A204.1 (cell line): Measurements from ENCODE around the gene LAMB4.
A peak's percentile ranks its signal among the peaks of the same experiment; 100 is the strongest.

Experiments
- FAIRE-seq: peaks from 2 replicates; lab custom pipeline; 2012; peaks lifted over from hg19 to GRCh38; lab: Jason Lieb, UNC

The LAMB4 gene

GRCh38 chr7:108130261-108130660 lies at the start of gene LAMB4:
Gene LAMB4, minus strand, starts transcription at chr7:108130361. Its CDS starts 7,197 bp downstream, at chr7:108123164.
- FAIRE-seq = no peak

GRCh38 chr7:108178398-108178797 lies 48.2 kb upstream of the LAMB4 start:
- FAIRE-seq = no peak

DNA sequence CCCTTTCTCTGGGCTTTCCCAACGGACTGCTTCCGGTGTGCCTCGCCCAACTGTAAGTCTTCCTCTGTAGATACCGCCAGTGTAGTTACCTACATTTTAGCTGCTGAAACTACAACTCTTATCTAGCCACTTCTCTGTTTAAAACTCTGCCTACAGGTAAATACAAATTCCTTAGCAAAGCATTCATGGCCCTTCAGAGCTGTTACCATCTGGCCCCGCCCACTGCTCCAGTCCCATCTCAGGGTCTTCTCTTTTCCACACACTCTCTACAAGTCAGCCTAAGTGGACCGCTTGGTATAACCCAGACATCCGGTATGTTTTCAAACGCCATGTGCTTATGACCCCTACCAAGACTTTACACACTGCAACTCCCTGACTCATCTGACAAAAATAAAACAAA lies 41.0 kb upstream of the LAMB4 start:
- FAIRE-seq = no peak

DNA sequence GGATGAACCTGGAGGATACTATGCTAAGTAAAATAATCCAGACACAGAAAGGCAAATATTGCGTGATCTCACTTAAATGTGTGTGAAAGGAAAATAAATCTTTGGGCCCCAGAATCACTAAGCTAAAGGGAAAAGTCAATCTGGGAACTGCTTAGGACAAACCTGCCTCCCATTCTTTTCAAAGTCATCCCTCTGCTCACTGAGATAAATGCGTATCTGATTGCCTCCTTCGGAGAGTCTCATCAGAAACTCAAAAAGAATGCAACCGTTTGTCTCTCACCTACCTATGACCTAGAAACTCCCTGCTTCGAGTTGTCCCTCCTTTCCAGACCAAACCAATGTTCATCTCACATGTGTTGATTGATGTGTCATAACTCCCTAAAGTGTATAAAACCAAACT lies 40.1 kb upstream of the LAMB4 start:
- no peak for FAIRE-seq

- no peak for FAIRE-seq
Measured at GRCh38 chr7:108167460-108167859, 37.3 kb upstream of the LAMB4 start.

- no peak for FAIRE-seq
Measured at GRCh38 chr7:108166687-108167086, 36.5 kb upstream of the LAMB4 start.

DNA sequence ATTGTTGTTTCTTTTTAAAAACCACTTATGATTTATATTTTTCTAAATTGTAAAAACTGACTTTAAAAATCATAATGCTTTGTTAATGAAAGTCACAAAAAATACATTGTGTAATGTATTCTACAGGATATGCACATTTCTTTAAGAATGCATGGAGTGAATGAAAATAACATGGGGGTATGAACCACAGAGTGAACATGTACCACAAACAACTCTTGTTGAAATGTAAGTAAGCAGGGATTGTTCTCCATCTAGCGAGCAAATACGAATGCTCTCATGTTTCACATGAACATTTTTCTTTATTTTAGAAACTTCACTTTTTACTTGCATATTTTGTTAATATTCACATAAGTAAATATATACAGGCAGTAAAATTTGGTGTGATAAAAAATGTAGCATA lies 35.6 kb upstream of the LAMB4 start:
- FAIRE-seq = peak; percentile 91

GRCh38 chr7:108164946-108165345 lies 34.8 kb upstream of the LAMB4 start:
- FAIRE-seq = no peak

GRCh38 chr7:108164342-108164741 lies 34.2 kb upstream of the LAMB4 start:
- no peak for FAIRE-seq

- FAIRE-seq = peak; percentile 39
Measured at GRCh38 chr7:108158776-108159175, 28.6 kb upstream of the LAMB4 start.

DNA sequence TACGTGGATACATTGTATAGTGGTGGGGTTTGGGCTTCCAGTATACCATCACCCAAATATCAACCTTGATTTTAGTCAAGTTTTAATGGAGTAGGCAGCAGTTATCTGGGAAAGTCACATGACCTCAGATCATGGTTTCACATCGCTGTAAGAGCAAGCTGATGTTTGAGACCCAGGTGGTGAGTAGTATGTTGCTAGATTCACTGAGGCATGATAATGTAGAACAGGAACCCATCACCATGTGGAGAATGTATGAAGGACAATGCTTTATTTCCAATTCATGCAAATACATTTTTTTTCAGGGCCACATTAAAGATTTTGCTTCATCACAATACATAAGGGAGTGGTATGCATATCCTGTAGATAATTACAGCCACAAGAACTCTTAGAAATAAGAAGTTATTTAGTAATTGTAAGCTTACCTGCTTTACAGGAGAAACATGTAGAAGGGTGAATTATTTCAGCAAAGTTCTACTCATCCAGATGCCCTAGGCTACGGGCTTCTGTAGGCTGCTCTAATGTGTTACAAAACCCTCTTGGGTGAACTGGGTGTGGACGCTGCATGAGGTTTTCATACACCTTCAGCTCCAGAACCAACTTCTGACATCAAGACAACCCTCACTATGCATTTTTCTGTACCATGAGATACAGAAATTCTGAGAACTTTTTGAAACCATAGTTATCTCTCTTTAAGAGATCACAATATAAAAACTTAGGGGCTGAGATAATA lies 27.6 kb upstream of the LAMB4 start:
- no peak for FAIRE-seq

DNA sequence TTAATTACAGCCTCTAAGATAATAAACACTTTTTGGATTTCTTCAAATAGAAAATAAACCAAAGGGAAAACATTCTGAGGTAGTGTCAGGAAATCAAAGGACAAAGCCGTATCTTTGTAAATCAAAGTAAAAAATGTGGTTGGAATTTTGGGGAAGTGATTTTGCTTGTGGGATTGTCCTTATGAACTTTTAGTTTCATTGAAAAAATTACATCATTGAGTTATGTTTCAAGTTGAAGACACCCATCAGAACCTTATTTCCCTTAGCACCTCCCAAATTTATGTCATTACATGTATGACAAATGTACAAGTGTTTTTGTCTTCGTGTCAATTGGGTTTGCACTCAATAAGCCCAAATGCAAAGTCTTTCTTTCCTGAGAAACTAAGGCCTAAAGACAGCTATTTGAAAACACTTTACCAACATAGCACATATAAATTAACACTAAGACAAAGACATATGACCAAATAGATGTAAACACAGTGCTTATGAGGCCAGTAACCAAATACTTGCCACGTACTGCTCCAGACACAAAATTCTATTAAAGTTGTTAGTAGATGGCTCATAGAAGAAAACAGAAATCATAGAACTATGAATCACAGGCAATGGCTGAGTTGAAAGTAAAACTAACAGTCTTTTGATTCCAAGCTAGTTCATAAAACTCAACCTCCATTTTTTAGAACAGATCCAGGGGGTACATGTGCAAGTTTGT lies 26.9 kb upstream of the LAMB4 start:
- no peak for FAIRE-seq

DNA sequence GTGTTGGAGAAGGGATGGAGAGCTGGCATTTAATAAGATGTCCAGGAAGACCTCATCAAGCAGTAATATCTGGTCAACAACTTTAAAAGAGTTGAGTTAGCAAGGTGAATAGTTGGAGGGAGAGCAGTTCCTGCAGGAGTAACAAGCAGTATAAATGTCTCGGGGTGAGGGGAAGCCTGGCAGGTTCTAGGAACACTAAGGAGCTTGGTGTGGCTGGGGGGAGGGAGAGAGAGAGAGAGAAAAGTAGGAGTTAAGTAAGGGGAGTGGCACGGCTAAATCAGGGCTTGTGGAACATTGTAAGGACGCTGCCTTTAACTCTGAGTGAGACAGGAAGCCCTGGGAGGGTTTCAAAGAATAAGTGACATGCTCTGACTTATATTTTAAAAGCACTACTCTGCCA lies 22.0 kb upstream of the LAMB4 start:
- FAIRE-seq = no peak

DNA sequence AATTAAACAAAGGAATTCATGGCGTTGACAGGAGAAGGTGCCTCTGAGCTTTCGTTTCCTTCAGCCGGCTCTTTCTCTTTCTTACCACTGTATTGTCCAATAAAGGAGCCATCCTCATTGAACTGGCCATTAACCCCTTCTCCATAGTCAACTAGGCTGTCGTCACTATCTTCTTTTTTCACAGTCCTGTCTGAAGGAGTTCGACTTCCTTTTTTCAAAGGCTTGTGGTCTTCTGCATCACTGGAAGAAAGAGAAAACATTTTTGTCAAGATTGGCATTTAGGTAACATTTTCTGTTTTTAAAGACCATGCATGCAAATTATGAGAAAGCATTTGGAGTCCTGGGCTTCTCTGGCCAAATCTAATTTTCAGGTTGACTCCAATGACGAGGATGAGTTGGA lies 19.7 kb upstream of the LAMB4 start:
- no peak for FAIRE-seq

- FAIRE-seq = no peak
Measured at GRCh38 chr7:108149119-108149518, 19.0 kb upstream of the LAMB4 start.

GRCh38 chr7:108147031-108147563 lies 16.9 kb upstream of the LAMB4 start:
- FAIRE-seq = no peak

DNA sequence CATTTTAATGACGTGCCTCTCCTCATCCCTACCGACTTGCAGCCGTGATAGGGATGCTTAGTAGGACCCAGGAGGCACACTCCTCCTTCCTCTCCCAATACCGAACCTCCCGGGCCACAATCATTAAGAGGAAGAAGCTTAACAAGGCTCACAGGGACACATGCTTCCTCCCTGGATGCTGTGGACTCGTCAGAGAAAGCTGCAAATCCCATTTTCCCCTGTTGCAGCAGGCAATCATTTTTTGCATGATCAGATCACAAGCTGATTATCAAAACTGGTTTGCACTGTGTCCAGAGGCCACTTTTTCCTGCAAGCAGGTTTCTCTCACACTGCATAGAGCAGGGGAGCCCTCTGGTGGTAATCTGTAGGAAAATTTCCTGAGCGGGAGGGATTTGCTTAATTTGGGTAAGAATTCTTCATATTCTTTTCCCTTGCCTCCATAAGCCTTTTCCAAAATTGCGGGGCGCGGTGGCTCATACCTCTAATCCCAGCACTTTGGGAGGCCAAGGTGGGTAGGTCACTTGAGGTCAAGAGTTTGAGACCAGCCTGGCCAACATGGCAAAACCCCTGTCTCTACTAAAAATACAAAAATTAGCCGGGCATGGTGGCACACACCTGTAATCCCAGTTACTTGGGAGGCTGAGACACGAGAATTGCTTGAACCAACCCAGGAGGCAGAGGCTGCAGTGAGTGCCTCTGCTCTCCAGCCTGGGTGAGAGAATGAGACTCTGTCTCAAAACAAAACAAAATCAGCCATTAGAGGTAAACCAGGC lies 16.1 kb upstream of the LAMB4 start:
- peak; percentile 87 for FAIRE-seq

DNA sequence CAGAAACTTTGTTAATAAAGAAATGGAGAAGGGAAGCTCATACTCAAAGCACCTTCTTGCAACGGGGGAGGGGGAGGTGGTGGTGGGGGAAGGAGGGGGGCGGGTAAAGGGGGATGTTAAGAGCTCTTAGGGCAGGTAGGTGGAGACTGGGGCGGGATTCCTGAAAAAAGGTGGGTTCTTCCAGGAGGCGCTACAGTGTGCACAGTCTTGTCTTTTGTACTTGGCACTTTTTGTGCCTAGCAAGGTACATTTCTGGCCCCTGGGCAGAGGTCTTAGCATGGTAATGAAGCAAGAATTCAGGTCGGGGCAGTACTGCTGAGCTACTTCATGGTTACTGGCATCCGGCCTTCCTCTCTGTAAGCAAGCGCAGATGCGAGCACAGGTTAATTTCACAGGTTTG lies 15.2 kb upstream of the LAMB4 start:
- no peak for FAIRE-seq

- no peak for FAIRE-seq
Measured at GRCh38 chr7:108144931-108145330, 14.8 kb upstream of the LAMB4 start.

- no peak for FAIRE-seq
Measured at GRCh38 chr7:108143658-108144420, 13.7 kb upstream of the LAMB4 start.

- no peak for FAIRE-seq
Measured at GRCh38 chr7:108142675-108143259, 12.6 kb upstream of the LAMB4 start.

- no peak for FAIRE-seq
Measured at GRCh38 chr7:108142180-108142579, 12.0 kb upstream of the LAMB4 start.
